HFFc6 (cell line): ENCODE data around the gene SLC39A9. TPM values are rescaled to one million over a fixed set of nuclear protein-coding genes. Genes with fewer than 3 reads are reported as not detected.
A peak's percentile ranks its signal among the peaks of the same experiment; 100 is the strongest.
"Not testable (repeated sequence)": the region's sequence is repeated elsewhere in the genome, so short reads cannot be mapped to it uniquely, and the experiment has no call there.

ENCODE experiments used
- DNase-seq: peaks from one replicate; pipeline ENCODE4 v3.0.0-alpha.2; 2018
- H3K27ac Mint-ChIP-seq: 2 replicates; pipeline ENCODE4 v1.8.0; 2020; ENCODE audit warnings: mild to moderate bottlenecking, mixed read lengths
- H3K27me3 Mint-ChIP-seq: 2 replicates; pipeline ENCODE4 v1.8.0; 2021; ENCODE audit warnings: mild to moderate bottlenecking, moderate library complexity, mixed read lengths; ENCODE audit not compliant: insufficient read depth
- H3K36me3 Mint-ChIP-seq: 2 replicates; pipeline ENCODE4 v1.8.0; 2021; ENCODE audit warnings: low read depth, mixed read lengths
- H3K4me1 Mint-ChIP-seq: 2 replicates; pipeline ENCODE4 v1.8.0; 2020; ENCODE audit warnings: low read depth, mixed read lengths
- H3K4me3 Mint-ChIP-seq: 2 replicates; pipeline ENCODE4 v1.8.0; 2020; ENCODE audit warnings: mild to moderate bottlenecking, moderate library complexity, mixed read lengths
- H3K9me3 Mint-ChIP-seq: 2 replicates; pipeline ENCODE4 v1.8.0; 2020; ENCODE audit warnings: mild to moderate bottlenecking, mixed read lengths
- total RNA-seq, 6 experiments: library from RNA; stranded (reverse); fragmentation: NEBNext Ultra II Directional; extraction: Animal tissue kit (Norgen Biotek cat#: 25700); gene quantifications; 2 replicates in 1 of 6; 3 replicates in 5 of 6; pipeline ENCODE4 v1.2.3, GENCODE V29; 2021
- TF ChIP-seq, protein P1 (sequence below): fragments of 200-600 bp; sonication (generic); IDR thresholded peaks from 2 replicates; pipeline ENCODE4 v1.5.0; 2021; ENCODE audit warnings: antibody characterized with exemption, mild to moderate bottlenecking

SLC39A9 gene
- total RNA-seq, 6 experiments from 2014 or later: 58.8 to 88.5 (median 73.3) TPM

GRCh38 chr14:69475194-69475818 is 76.8 kb downstream of the SLC39A9 start:
- TF ChIP-seq, protein P1, sequence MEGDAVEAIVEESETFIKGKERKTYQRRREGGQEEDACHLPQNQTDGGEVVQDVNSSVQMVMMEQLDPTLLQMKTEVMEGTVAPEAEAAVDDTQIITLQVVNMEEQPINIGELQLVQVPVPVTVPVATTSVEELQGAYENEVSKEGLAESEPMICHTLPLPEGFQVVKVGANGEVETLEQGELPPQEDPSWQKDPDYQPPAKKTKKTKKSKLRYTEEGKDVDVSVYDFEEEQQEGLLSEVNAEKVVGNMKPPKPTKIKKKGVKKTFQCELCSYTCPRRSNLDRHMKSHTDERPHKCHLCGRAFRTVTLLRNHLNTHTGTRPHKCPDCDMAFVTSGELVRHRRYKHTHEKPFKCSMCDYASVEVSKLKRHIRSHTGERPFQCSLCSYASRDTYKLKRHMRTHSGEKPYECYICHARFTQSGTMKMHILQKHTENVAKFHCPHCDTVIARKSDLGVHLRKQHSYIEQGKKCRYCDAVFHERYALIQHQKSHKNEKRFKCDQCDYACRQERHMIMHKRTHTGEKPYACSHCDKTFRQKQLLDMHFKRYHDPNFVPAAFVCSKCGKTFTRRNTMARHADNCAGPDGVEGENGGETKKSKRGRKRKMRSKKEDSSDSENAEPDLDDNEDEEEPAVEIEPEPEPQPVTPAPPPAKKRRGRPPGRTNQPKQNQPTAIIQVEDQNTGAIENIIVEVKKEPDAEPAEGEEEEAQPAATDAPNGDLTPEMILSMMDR: peak; percentile 72
- Mint-ChIP-seq H3K27ac (no peak overlapping the region), H3K36me3 (no peaks in the 10 kb centered on the region), H3K27me3 (peaks cover 9% of the 10 kb centered on the region), H3K4me3 (no peak overlapping the region), H3K9me3 (no peaks in the 10 kb centered on the region), H3K4me1 (peaks cover 5% of the 10 kb centered on the region; the same call in 1 of the 2 replicates)
- DNase-seq: no peak

DNA sequence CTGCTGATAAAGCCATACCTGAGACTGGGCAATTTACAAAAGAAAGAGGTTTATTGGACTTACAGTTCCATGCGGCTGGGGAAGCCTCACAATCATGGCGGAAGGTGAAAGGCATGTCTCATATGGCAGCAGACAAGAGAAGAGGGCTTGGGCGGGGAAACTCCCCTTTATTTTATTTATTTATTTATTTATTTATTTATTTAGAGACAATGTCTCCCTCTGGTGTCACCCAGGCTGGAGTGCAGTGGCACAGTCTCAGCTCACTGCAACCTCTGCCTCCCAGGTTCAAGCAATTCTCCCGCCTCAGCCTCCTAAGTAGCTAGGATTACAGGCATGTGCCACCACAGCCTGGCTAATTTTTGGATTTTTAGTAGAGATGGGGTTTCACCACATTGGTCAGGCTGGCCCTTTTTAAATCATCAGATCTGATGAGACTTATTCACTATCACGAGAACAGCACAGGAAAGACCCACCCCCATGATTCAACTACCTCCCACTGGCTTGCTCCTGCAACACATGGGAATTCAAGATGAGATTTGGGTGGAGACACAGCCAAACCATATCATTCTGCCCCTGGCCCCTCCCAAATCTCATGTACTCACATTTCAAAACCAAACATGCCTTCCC is 78.4 kb downstream of the SLC39A9 start:
- not testable (repeated sequence) for DNase-seq, H3K9me3 Mint-ChIP-seq, H3K27me3 Mint-ChIP-seq, H3K4me3 Mint-ChIP-seq, H3K4me1 Mint-ChIP-seq, H3K27ac Mint-ChIP-seq, H3K36me3 Mint-ChIP-seq
- TF ChIP-seq, protein P1: peak; percentile 60; the same call in 1 of the 2 replicates

GRCh38 chr14:69478055-69478454 is 79.6 kb downstream of the SLC39A9 start:
- H3K36me3 Mint-ChIP-seq, H3K27ac Mint-ChIP-seq, H3K4me3 Mint-ChIP-seq, DNase-seq, H3K4me1 Mint-ChIP-seq, H3K9me3 Mint-ChIP-seq: not testable (repeated sequence)
- peaks cover 20% of the 10 kb centered on the region for H3K27me3 Mint-ChIP-seq

- no peak overlapping the region for H3K4me3 Mint-ChIP-seq
- peaks cover 29% of the 10 kb centered on the region for H3K27me3 Mint-ChIP-seq
- DNase-seq: no peak
- H3K36me3 Mint-ChIP-seq: no peaks in the 10 kb centered on the region
- H3K9me3 Mint-ChIP-seq: no peaks in the 10 kb centered on the region
- H3K27ac Mint-ChIP-seq: no peak overlapping the region
- no peaks in the 10 kb centered on the region for H3K4me1 Mint-ChIP-seq
- TF ChIP-seq, protein P1: no peak
Observed at GRCh38 chr14:69479696-69480095, 81.2 kb downstream of the SLC39A9 start.

GRCh38 chr14:69480136-69480535 is 81.6 kb downstream of the SLC39A9 start:
- no peak for DNase-seq
- TF ChIP-seq, protein P1: no peak
- Mint-ChIP-seq H3K27me3 (peaks cover 30% of the 10 kb centered on the region), H3K9me3 (no peaks in the 10 kb centered on the region), H3K36me3 (no peaks in the 10 kb centered on the region), H3K4me1 (no peaks in the 10 kb centered on the region), H3K4me3 (no peak overlapping the region), H3K27ac (no peak overlapping the region)

GRCh38 chr14:69481815-69482568 is 83.5 kb downstream of the SLC39A9 start:
- Mint-ChIP-seq H3K9me3 (no peaks in the 10 kb centered on the region), H3K27me3 (peaks cover 43% of the 10 kb centered on the region), H3K4me1 (no peaks in the 10 kb centered on the region), H3K36me3 (no peaks in the 10 kb centered on the region), H3K27ac (no peak overlapping the region), H3K4me3 (no peak overlapping the region)
- TF ChIP-seq, protein P1: no peak
- no peak for DNase-seq
